Neuron (in vitro differentiated cells): ENCODE data around the gene ACTL7A.
"Not testable (repeated sequence)": the region's sequence is repeated elsewhere in the genome, so short reads cannot be mapped to it uniquely, and the experiment has no call there.

Experiments
- H2AFZ ChIP-seq: one replicate; pipeline ENCODE4 v1.6.1; 2013; ENCODE audit warnings: low read depth, mild to moderate bottlenecking, inconsistent platforms, low read length, moderate library complexity
- H3K27me3 ChIP-seq: one replicate; pipeline ENCODE4 v1.6.1; 2013; ENCODE audit warnings: low read length; ENCODE audit not compliant: insufficient read depth
- H3K36me3 ChIP-seq: one replicate; pipeline ENCODE4 v1.6.1; 2013; ENCODE audit warnings: low read length; ENCODE audit not compliant: insufficient read depth
- H3K4me1 ChIP-seq: one replicate; pipeline ENCODE4 v1.6.1; 2013; ENCODE audit warnings: low read length; ENCODE audit not compliant: insufficient read depth
- H3K4me3 ChIP-seq: 2 replicates; pipeline ENCODE4 v1.5.1; 2013; ENCODE audit warnings: mild to moderate bottlenecking, low read length, moderate library complexity
- H3K9me3 ChIP-seq: one replicate; pipeline ENCODE4 v1.6.1; 2013; ENCODE audit warnings: low read length

ACTL7A gene

DNA sequence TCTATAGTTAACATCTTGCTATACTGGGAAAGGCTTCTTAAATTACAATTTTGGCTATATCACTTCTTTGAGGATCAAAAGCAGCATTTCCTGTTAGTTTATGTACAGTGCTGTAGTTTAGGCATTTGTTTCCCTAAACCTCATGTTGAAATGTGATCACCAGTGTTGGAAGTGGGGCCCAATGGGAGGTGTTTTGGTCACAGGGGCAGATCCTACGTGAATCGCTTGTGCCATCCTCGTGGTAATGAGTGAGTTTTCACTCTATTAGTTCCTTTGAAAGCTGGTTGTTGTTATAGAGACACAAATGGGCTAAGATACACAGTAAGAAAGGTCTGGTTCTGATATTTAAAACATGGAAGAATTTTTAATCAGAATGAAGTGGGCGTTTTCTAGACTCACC is 5.8 kb downstream of the ACTL7A start:
- Histone ChIP-seq H3K9me3 (peaks cover 2% of the 10 kb centered on the region), H3K27me3 (no peaks in the 10 kb centered on the region), H3K4me3 (no peak overlapping the region), H2AFZ (no peak overlapping the region), H3K4me1 (no peaks in the 10 kb centered on the region), H3K36me3 (peaks cover 28% of the 10 kb centered on the region)

DNA sequence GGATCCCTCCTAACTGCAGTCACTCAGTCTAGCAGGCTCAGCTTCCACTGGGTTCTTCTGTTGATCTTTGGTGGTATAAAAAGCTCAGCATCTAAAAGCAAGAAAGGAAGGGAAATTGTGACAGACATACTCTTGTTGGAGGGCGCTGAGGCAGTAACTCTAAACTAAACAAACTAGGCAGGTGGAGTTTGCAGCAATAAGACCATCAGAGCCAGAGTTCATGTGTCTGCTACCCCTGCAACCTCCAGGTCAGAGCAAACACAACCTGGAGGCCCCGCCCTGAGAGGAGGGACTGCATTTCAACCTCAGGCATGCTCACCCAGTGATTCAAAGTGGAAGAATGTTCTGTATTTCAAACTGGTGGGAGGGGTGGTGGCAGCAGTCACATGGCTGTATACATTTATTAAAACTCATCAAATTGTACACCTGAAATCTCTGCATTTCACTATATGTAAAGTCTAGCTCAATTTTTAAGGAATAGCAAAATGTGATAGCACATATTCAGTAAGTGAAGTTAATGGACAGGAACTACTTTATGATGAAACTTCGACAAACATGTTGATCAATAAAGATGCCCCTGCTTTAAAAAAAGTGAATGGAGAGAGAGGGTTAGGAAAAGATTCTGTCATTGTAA is 7.1 kb downstream of the ACTL7A start:
- no peak overlapping the region for H3K4me3 ChIP-seq
- H3K4me1 ChIP-seq = no peaks in the 10 kb centered on the region
- H3K27me3 ChIP-seq = no peaks in the 10 kb centered on the region
- H3K9me3 ChIP-seq = peaks cover 2% of the 10 kb centered on the region
- no peak overlapping the region for H2AFZ ChIP-seq
- H3K36me3 ChIP-seq = peaks cover 42% of the 10 kb centered on the region

DNA sequence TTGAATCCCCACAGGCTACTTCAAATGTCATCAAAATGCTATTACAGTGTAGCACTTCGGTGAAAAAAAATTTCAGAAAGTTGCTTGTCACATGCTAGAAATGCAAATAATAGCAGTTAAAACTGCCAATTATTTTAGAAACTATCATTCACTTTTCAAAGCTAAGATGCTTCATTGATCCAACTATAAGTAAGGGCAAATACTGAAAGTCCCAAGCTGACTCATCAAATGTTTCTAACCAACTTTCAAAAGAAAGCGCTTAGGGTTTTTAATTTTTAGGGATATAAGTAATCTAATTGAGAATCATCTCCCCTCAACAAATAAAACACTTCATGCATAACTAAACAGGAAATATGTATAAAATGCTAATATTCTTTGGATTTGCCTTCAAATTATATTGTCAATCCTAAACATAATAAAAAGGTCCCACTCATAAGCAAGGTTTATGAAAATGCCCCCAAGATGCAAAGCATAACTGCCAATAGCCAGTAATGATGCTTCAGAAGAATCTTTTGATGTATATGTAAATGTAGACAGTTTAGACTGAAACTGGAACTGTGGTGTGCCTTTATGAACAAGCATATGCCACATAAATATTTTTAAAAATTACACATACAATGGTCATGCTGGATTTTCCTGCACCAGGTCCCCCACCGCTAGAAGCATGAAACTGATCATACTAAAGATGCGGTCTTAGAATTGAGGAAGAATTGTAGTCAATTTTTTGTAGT is 12.2 kb downstream of the ACTL7A start:
- Histone ChIP-seq H3K9me3 (peaks cover 2% of the 10 kb centered on the region), H3K36me3 (peaks cover 80% of the 10 kb centered on the region), H3K4me1 (no peaks in the 10 kb centered on the region), H3K27me3 (no peaks in the 10 kb centered on the region), H2AFZ (no peak overlapping the region), H3K4me3 (no peak overlapping the region)

DNA sequence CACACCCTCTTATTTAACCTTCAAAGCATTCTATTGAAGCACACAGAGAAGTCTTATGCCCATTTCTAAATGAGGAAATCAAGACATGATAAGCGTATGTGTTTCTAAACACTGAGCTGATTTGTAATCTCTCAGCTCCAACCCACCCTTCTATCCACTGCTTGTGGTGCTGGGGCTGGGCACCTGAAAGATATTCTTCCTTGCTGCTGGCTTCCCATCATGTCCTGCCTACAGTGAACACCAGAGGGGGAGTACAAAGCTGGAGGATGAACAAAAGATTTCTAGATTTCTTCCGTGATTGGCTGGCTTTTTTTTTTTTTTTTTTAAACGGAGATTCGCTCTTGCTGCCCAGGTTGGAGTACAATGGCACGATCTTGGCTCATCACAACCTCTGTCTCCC is 14.4 kb downstream of the ACTL7A start:
- H3K27me3 ChIP-seq = no peaks in the 10 kb centered on the region
- no peak overlapping the region for H3K4me3 ChIP-seq
- H3K36me3 ChIP-seq = peaks cover 83% of the 10 kb centered on the region
- no peaks in the 10 kb centered on the region for H3K4me1 ChIP-seq
- no peak overlapping the region for H2AFZ ChIP-seq
- no peaks in the 10 kb centered on the region for H3K9me3 ChIP-seq

DNA sequence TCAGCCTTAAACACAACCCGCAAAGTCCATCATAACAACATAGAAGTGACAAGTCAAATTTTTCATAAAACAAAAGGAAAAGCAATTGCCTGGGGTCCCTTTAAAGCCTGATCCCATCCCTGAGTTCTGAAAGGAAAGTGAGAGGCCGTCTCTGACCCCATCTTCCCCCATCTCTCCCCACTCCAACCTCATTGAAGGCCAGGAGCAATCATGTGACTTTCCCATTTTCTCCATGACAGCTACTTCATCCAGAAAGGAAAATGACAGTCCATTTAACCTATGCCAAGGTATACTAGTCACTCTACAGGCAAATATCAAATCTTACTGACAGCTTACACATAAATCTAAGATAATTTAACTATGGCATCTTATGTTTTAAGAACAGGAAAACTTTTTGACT is 15.5 kb downstream of the ACTL7A start:
- Histone ChIP-seq H3K27me3 (no peaks in the 10 kb centered on the region), H3K4me3 (no peak overlapping the region), H3K36me3 (peaks cover 82% of the 10 kb centered on the region), H2AFZ (no peak overlapping the region), H3K4me1 (no peaks in the 10 kb centered on the region), H3K9me3 (no peaks in the 10 kb centered on the region)

DNA sequence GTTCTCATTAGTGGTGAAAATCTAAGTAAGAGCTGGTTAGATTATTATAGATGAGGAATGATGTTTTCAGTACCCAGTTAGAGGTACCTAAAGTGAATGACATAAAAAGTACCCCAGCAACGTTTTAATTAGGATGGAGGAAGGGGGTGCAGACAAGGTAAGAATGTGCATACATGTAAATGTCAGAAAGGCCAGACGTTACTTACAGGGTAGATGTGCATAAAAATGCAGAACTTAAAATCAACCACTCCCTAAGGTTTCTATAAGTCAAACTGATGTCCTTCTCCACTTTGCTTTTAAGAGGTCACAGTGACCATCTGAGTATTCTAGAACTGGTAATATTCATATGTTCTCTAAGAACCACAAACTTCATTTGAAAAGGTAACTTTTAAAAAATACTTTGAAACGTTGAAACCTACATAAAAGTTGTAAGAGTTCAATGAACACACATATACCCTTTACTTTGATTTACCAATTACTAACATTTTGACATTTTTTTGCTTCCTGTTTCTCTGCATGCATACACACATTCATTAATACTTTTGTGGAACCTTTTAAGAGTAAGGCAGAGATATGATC is 18.8 kb downstream of the ACTL7A start:
- no peaks in the 10 kb centered on the region for H3K9me3 ChIP-seq
- H3K36me3 ChIP-seq = peaks cover 61% of the 10 kb centered on the region
- H3K4me1 ChIP-seq = no peaks in the 10 kb centered on the region
- H2AFZ ChIP-seq = no peak overlapping the region
- no peaks in the 10 kb centered on the region for H3K27me3 ChIP-seq
- H3K4me3 ChIP-seq = no peak overlapping the region

DNA sequence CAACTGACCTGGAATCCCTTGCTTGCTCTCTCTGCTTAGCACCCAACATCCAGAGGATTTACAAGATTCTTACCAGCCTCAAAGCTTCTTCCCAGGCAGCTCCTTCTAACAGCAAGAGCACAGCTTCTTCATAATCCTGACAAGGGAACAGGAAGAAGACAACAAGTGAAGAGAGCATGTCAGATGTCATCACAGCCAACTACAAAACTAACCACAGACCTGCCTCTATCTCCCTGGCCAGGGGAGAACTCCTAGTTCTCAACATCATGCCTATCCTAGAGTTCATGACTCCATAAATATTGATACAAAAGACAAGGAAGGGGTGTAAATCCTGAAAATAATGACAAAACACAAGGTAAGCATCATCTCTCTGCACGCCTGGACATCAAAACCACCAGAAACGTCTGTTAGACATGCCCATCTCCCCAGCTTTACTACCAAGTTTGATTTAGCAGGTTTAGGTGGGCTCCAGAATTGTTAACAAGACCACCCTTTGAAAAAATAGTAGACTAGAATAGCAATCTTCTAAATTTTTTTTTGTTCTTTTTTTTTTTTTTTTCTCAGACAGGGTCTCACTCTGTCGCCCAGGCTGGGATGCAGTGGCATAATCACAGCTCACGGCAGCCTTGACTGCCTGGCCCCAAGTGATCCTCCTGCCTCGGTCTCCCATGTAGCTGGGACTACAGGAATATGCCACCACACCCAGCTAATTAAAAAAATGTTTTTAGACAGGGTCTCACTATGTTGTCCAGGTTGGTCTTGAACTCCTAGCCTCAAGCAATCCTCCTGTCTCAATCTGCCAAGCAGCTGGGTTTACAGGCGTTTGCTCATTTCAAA is 20.2 kb downstream of the ACTL7A start:
- H3K4me3 ChIP-seq = no peak overlapping the region
- H3K27me3 ChIP-seq = no peaks in the 10 kb centered on the region
- H3K4me1 ChIP-seq = no peaks in the 10 kb centered on the region
- H2AFZ ChIP-seq = no peak overlapping the region
- peaks cover 51% of the 10 kb centered on the region for H3K36me3 ChIP-seq
- no peaks in the 10 kb centered on the region for H3K9me3 ChIP-seq

DNA sequence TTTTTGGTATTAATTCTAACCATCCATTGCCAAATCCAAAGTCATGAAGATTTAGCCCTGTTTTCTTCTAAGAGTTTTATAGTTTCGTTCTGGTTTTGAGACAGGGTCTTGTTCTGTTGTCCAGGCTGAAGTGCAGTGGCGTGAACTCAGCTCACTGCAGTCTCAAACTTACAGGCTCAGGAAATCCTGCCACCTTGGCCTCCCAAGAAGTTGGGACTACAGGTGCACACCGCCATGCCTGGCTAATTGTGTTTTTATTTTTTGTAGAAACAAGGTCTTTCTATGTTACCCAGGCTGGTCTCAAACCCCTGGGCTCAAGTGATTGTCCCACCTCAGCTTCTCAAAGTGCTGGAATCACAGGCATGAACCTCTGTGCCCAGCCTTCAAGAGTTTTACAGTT is 21.0 kb downstream of the ACTL7A start:
- Histone ChIP-seq H3K27me3 (no peaks in the 10 kb centered on the region), H3K4me1 (no peaks in the 10 kb centered on the region), H3K4me3 (no peak overlapping the region), H3K36me3 (peaks cover 50% of the 10 kb centered on the region), H2AFZ (no peak overlapping the region), H3K9me3 (no peaks in the 10 kb centered on the region)

DNA sequence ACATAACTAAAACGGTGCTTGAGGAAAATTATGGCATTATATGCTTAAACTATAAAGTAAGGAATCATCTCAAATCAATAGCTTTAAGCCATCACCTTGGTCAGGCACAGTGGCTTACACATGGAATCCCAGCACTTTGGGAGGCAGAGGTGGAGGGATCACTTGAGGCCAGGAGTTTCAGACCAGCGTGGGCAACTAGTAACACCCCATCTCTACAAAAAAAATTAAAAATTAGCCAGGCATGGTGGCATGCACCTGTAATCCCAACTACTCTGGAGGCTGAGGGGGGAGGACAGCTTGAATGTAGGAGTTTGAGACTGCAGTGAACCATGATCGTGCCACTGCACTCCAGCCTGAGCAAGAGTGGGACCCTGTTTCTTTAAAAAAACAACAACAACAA is 22.6 kb downstream of the ACTL7A start:
- H3K36me3 ChIP-seq = peaks cover 49% of the 10 kb centered on the region
- no peaks in the 10 kb centered on the region for H3K9me3 ChIP-seq
- no peaks in the 10 kb centered on the region for H3K27me3 ChIP-seq
- no peaks in the 10 kb centered on the region for H3K4me1 ChIP-seq
- no peak overlapping the region for H3K4me3 ChIP-seq
- no peak overlapping the region for H2AFZ ChIP-seq

DNA sequence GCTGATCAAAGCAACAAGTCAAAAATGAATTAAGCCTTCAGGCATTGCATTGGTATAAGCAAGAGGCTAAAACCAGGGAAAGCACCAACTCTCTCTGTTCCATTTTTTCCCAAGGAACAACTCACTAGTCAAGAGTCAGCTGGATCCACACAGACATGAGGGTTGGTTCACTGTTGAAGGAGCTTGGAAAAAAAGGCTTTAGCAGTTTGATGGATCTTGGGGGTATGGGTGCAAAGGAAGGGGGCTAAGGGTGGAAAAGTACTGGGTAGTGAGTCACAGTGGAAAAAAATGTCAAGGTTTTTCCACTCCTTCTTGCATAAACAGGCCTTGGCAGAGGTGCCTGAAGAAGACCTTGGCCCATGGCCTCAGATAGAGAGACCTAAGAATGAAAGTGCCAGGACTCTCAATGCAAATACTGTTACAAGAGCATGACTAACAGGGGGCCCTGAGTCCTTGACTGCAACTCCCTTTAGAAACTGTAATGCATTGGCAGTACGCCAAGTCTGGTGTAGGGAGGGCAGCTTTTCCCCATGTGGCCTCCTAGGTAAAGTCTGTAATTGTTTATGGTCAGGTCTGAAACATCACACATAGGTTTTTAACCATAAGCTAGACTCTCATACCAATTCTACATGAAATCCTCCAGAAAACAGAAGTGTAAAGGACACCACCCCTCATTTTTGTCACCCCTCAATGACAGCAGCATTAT is 23.7 kb downstream of the ACTL7A start:
- no peaks in the 10 kb centered on the region for H3K4me1 ChIP-seq

DNA sequence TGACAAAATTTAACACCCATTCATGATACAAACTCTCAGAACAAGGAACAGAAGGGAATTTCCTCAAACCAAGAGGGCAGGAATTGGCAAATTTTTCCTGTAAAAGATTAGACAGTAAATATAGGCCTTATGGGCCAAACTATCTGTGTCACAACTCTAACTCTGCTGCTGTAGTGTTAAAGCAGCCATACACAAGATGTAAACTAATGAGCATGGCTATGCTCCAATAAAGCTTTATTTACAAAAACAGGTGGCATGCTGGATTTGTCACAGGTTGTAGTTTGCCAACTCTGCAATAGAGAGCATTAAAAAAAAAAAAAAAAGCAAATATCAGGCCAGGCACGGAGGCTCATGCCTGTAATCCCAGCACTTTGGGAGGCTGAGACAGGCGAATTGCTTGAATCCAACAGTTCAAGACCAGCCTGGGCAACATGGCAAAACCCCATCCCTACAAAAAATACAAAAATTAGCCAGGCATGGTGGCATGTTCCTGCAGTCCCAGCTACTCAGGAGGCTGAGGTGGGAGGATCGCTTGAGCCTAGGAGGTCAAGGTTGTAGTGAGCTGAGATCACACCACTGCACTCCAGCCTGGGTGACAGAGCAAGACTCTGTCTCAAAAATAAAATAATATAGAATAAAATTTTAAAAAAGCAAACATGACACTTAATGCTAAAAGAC is 24.7 kb downstream of the ACTL7A start:
- H2AFZ ChIP-seq, H3K27me3 ChIP-seq, H3K9me3 ChIP-seq, H3K4me1 ChIP-seq, H3K4me3 ChIP-seq: not testable (repeated sequence)
- H3K36me3 ChIP-seq = peaks cover 53% of the 10 kb centered on the region

More for the DNA sequence above, 23.7 kb downstream of the ACTL7A start:
- Histone ChIP-seq H3K36me3 (peaks cover 49% of the 10 kb centered on the region), H3K9me3 (no peaks in the 10 kb centered on the region), H3K27me3 (no peaks in the 10 kb centered on the region), H2AFZ (no peak overlapping the region), H3K4me3 (no peak overlapping the region)

DNA sequence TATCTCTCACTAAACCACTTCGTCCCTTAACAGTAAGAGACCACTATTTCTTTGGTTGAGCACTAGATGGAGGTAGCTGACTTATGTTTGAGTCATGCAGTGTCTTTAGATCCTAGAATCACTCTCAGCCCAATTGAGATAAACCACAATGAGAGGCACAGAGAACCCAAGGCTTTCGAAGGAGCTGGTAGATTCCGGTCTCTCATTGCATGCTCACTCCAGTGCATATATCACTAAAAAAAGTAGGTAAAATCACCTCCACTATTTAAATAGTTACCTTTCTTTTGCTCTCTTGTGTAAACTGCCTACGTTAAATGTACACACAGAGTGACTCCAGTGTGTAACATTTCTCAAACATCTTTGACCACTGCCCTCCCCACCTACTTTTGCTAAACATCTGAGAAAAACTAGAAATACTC is 27.6 kb downstream of the ACTL7A start:
- Histone ChIP-seq H2AFZ (no peak overlapping the region), H3K36me3 (peaks cover 64% of the 10 kb centered on the region), H3K4me1 (no peaks in the 10 kb centered on the region)

More for the DNA sequence above, 27.6 kb downstream of the ACTL7A start:
- H3K27me3 ChIP-seq = no peaks in the 10 kb centered on the region
- no peak overlapping the region for H3K4me3 ChIP-seq
- no peaks in the 10 kb centered on the region for H3K9me3 ChIP-seq
